ENCODE measurements around the gene FTO. TPM values are rescaled to one million over a fixed set of nuclear protein-coding genes. Genes with fewer than 3 reads are reported as not detected.

The FTO gene
- total RNA-seq, 1 donor from 2014 or later: 106 TPM

GRCh38 chr16:53805113-53805512 lies 101.2 kb downstream of the FTO start:
- TF ChIP-seq CTCF (IDR thresholded peaks at IDR 0.05; ENCODE audit: partially characterized antibody, unreplicated experiment): no peak
- Mint-ChIP-seq H3K4me3 (ENCODE audit: unreplicated experiment) (no peak overlapping the region), H3K36me3 (ENCODE audit: unreplicated experiment) (no peaks in the 10 kb centered on the region), H3K27me3 (ENCODE audit: unreplicated experiment) (no peaks in the 10 kb centered on the region), H3K27ac (ENCODE audit: unreplicated experiment) (no peak overlapping the region), H3K4me1 (ENCODE audit: low read depth, unreplicated experiment) (peaks cover 2% of the 10 kb centered on the region), H3K9me3 (ENCODE audit: unreplicated experiment) (no peaks in the 10 kb centered on the region)
- no peak for DNase-seq

DNA sequence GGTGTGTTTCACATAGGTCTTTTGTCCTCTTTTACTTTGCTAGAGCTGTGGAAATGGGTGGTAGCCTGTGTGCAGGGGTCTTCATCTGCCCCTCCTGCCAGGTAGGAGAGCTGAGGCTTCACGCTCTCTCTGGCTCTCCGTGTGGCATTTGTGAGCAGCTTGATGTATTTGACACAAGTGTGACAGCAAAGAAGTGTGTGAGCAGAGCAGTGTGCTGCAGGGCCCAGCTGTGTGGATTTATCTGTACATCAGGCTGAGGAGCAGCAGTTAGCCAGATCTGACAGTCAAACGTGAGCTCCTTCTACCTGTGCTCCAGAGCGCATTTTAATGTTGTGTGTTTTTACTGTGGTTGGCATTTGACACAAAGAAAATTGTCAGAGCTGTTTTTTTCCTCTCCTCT lies 101.8 kb downstream of the FTO start:
- TF ChIP-seq CTCF (IDR thresholded peaks at IDR 0.05; ENCODE audit: partially characterized antibody, unreplicated experiment): no peak
- Mint-ChIP-seq H3K36me3 (ENCODE audit: unreplicated experiment) (no peaks in the 10 kb centered on the region), H3K9me3 (ENCODE audit: unreplicated experiment) (no peaks in the 10 kb centered on the region), H3K4me1 (ENCODE audit: low read depth, unreplicated experiment) (peaks cover 2% of the 10 kb centered on the region), H3K27ac (ENCODE audit: unreplicated experiment) (peak overlapping the region; percentile 40), H3K27me3 (ENCODE audit: unreplicated experiment) (no peaks in the 10 kb centered on the region), H3K4me3 (ENCODE audit: unreplicated experiment) (no peak overlapping the region)
- DNase-seq: no peak

DNA sequence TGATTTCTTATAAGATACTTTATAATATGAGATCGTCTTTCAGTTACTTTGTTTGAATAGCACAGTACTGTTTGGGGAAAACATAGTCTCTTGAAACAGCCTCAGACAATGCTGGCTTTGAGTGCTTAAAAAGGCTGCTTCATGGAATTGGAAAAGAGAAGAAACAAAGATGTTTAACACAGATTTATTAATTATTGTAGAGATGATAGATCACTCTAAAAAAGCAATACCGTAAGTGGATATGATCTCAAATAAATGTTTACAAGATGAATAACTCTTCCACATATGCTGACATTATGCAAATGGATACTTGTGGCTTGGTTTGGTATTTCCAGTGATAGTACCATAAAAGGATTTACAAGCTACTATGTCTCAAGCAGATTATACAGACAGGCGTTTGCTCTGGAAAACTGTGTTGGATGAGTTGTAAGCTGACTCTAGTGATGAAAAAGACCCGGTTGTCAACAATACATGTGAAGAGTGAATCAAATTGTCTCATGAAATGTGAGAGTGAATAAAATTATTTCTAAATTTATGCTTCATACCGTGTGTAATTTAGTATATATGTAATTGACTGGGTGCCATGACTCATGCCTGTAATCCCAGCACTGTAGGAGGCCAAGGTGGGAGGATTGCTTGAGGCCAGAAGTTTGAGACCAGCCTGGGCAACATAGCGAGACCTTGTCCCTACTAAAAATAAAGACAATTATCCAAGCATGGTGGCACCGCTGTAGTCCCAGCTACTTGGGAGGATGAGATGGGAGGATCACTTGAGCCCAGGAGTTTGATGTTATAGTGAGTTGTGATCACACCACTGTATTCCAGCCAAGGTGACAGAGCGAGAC lies 105.4 kb downstream of the FTO start:
- no peak for DNase-seq
- H3K27me3 Mint-ChIP-seq (ENCODE audit: unreplicated experiment): no peaks in the 10 kb centered on the region
- H3K9me3 Mint-ChIP-seq (ENCODE audit: unreplicated experiment): no peaks in the 10 kb centered on the region
- no peaks in the 10 kb centered on the region for H3K36me3 Mint-ChIP-seq (ENCODE audit: unreplicated experiment)
- no peak overlapping the region for H3K27ac Mint-ChIP-seq (ENCODE audit: unreplicated experiment)
- no peak overlapping the region for H3K4me3 Mint-ChIP-seq (ENCODE audit: unreplicated experiment)
- TF ChIP-seq CTCF (IDR thresholded peaks at IDR 0.05; ENCODE audit: partially characterized antibody, unreplicated experiment): no peak
- H3K4me1 Mint-ChIP-seq (ENCODE audit: low read depth, unreplicated experiment): peaks cover 2% of the 10 kb centered on the region

- Mint-ChIP-seq H3K36me3 (ENCODE audit: unreplicated experiment) (peaks cover 10% of the 10 kb centered on the region), H3K4me3 (ENCODE audit: unreplicated experiment) (no peak overlapping the region), H3K27ac (ENCODE audit: unreplicated experiment) (no peak overlapping the region), H3K27me3 (ENCODE audit: unreplicated experiment) (no peaks in the 10 kb centered on the region), H3K9me3 (ENCODE audit: unreplicated experiment) (peaks cover 2% of the 10 kb centered on the region), H3K4me1 (ENCODE audit: low read depth, unreplicated experiment) (no peaks in the 10 kb centered on the region)
- no peak for TF ChIP-seq CTCF (IDR thresholded peaks at IDR 0.05; ENCODE audit: partially characterized antibody, unreplicated experiment)
- DNase-seq: no peak
These were observed 109.0 kb downstream of the FTO start for GRCh38 chr16:53812914-53813313.

DNA sequence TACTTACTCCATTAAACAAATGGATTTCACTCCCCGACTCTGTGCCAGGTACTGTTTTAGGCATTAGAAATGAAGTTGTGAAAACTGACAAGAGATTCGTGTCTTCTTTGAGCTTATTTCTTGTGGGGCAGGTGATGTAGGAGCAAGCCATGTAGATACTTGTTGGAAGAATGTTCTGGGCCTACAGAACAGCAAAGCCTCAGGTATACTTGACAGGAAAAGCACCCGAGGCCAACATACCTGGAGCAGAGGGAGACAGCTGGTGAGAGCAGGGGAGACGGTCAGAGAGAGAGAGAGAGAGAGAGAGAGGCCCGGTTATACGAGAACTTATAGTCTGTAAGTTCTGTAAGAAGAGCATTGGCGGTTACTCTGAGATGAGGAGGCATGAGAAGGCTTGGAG lies 110.8 kb downstream of the FTO start:
- Mint-ChIP-seq H3K27ac (ENCODE audit: unreplicated experiment) (no peak overlapping the region), H3K36me3 (ENCODE audit: unreplicated experiment) (peaks cover 10% of the 10 kb centered on the region), H3K9me3 (ENCODE audit: unreplicated experiment) (peaks cover 2% of the 10 kb centered on the region), H3K27me3 (ENCODE audit: unreplicated experiment) (no peaks in the 10 kb centered on the region), H3K4me3 (ENCODE audit: unreplicated experiment) (no peak overlapping the region), H3K4me1 (ENCODE audit: low read depth, unreplicated experiment) (no peaks in the 10 kb centered on the region)
- no peak for DNase-seq
- TF ChIP-seq CTCF (IDR thresholded peaks at IDR 0.05; ENCODE audit: partially characterized antibody, unreplicated experiment): no peak
